GM12878 (cell line): Measurements from ENCODE around the gene DDIT3.

Source experiments
- ASH2L ChIP-seq: fragments of 300-600, 200-600 bp; sonication (generic); IDR thresholded peaks from 2 replicates; pipeline ENCODE4 v1.6.1; 2017; ENCODE audit warnings: low read depth, mild to moderate bottlenecking, borderline replicate concordance
- CHD1 ChIP-seq: IDR thresholded peaks from 2 replicates; pipeline ENCODE4 v1.6.1; 2012; ENCODE audit warnings: low read depth, low read length, improper control_type of control experiment
- E4F1 ChIP-seq: fragments of 450-650 bp; IDR thresholded peaks from 2 replicates; pipeline ENCODE4 v1.6.1; 2018; ENCODE audit warnings: borderline replicate concordance, mild to moderate bottlenecking; ENCODE audit not compliant: partially characterized antibody
- EP300 ChIP-seq, 2 experiments: fragments of 150-350 bp in 1 of 2; IDR thresholded peaks; 2 replicates each; pipeline ENCODE4 v1.6.1; 2011 to 2012; ENCODE audit warnings: low read depth in 2 of 2, low read length in 2 of 2, borderline replicate concordance in 1 of 2, improper control_type of control experiment in 1 of 2, inconsistent platforms in 1 of 2; ENCODE audit not compliant: control insufficient read depth in 1 of 2
- JUNB ChIP-seq: IDR thresholded peaks from 2 replicates; pipeline ENCODE4 v1.6.1; 2016; ENCODE audit warnings: antibody characterized with exemption, mild to moderate bottlenecking
- JUND ChIP-seq: IDR thresholded peaks from 2 replicates; pipeline ENCODE4 v1.6.1; 2012; ENCODE audit warnings: low read depth, mild to moderate bottlenecking, low read length, improper control_type of control experiment, moderate library complexity
- TF ChIP-seq, protein P1 (sequence below): IDR thresholded peaks from 2 replicates; pipeline ENCODE4 v1.6.1; 2011; ENCODE audit warnings: borderline replicate concordance, low read depth, mild to moderate bottlenecking, moderate library complexity, low read length; ENCODE audit not compliant: insufficient read depth, poor library complexity, severe bottlenecking

DNA sequence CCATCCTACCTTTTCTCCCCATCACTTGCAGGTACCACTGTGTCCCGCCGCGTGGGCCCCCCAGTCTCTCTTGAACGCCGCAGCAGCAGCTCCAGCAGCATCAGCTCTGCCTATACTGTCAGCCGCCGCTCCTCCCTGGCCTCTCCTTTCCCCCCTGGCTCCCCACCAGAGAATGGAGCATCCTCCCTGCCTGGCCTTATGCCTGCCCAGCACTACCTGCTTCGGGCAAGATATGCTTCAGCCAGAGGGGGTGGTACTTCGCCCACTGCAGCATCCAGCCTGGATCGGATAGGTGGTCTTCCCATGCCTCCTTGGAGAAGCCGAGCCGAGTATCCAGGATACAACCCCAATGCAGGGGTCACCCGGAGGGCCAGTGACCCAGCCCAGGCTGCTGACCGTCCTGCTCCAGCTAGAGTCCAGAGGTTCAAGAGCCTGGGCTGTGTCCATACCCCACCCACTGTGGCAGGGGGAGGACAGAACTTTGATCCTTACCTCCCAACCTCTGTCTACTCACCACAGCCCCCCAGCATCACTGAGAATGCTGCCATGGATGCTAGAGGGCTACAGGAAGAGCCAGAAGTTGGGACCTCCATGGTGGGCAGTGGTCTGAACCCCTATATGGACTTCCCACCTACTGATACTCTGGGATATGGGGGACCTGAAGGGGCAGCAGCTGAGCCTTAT, 49.9 kb downstream of the DDIT3 start:
- TF ChIP-seq CHD1: no peak
- TF ChIP-seq ASH2L: no peak
- no peak for TF ChIP-seq JUND
- TF ChIP-seq, protein P1, sequence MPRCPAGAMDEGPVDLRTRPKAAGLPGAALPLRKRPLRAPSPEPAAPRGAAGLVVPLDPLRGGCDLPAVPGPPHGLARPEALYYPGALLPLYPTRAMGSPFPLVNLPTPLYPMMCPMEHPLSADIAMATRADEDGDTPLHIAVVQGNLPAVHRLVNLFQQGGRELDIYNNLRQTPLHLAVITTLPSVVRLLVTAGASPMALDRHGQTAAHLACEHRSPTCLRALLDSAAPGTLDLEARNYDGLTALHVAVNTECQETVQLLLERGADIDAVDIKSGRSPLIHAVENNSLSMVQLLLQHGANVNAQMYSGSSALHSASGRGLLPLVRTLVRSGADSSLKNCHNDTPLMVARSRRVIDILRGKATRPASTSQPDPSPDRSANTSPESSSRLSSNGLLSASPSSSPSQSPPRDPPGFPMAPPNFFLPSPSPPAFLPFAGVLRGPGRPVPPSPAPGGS: no peak
- TF ChIP-seq E4F1: no peak
- no peak for TF ChIP-seq JUNB
- no peak for TF ChIP-seq EP300 (IDR thresholded peaks at IDR 0.05; ENCODE audit: borderline replicate concordance in 1 of 2, control insufficient read depth in 1 of 2, low read depth in 2 of 2, low read length in 2 of 2)
